NCI-H1105 treated with DMSO at 0.1 percent for 48 hours (cell line): Measurements from ENCODE around the gene RYR3.

Experiments
- DNase-seq: peaks from one replicate; lab custom pipeline; 2025; lab: John Stamatoyannopoulos, UW

Gene RYR3

DNA sequence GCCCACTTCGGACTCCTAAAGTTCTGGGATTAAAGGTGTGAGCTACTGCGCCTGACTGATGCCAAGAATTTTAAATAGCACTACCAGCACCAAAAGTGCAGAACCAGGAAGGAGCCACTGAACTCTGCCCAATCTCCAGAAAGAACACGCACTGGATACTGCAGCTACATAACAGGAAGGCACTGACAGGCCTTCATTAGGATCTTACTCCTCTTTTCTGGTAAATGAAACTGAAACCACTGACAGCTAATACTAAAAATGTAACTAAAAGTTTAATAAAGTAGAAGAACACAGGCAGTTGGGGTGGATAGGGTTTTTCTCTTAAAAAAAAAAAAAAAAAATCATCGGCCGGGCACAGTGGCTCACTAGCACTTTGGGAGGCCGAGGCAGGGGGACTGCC lies 583.4 kb downstream of the RYR3 start:
- DNase-seq = no peak

DNA sequence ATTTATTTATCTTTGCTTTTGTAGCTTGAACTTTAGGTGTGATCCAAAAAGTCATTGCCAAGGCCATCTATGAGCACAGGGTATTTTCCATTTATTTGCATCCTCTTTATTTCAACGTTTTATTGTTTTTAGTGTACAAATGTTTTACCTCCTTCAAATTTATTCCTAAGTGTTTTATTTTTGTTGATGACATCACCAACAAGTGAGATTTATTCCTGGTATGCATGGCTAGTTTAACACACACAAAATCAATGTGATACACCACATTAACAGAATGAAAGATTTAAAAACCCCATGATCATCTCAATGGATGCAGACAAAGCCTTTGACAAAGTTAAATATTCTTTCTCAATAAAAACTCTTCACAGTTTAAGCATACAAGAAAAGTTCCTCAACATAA lies 591.3 kb downstream of the RYR3 start:
- no peak for DNase-seq

DNA sequence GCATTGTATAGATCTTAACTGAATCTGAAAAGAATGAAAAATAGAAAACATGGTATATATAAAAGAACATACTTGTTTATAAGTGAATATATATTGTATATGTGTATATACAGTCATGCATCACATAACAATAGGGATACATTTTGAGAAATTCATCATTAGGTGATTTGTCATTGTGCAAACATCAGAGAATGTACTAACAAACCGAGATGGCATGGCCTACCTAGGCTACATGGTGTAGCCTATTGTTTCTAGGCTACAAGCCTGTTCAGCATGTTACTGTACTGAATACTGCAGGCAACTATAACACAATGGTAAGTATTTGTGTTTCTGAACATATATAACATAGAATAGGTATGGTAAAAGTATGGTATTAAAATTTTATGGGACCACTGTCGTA lies 592.9 kb downstream of the RYR3 start:
- no peak for DNase-seq

DNA sequence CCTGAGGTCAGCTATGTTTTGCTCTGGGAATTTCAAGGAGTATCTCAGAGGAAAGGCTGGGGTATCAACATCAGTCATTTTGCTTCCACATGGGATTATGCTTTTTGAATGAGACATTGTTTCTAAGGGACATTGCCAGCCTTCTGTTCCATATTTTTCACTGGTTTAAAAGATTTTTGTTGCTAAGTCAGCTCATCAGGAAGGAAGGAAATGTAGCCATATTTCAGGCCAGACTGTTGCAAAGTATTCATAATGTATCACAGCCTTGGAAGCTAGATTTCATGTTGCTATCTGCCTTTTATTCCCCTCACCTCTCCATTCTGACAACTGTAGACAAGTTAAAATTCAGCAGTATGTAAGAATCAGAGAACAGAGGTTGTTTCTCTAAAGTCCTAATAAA lies 596.6 kb downstream of the RYR3 start:
- DNase-seq = no peak

DNA sequence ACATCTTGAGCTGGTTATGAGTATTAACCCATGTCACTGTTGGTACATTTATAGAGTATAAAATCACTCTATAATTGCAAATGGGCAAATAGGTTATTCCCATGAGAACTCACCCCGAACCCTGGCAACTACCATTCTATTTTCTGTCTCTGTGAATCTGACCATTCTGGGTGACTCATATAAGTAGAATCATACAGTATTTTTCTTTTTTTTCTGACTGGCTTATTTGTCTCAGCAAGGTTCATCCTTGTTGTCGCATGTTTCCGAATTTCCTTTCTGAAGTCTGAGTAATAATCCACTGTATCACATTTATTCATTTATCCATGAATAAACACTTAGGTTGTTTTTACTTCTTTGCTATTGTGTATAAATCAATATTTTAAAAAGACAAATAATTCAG lies 597.6 kb downstream of the RYR3 start:
- no peak for DNase-seq

DNA sequence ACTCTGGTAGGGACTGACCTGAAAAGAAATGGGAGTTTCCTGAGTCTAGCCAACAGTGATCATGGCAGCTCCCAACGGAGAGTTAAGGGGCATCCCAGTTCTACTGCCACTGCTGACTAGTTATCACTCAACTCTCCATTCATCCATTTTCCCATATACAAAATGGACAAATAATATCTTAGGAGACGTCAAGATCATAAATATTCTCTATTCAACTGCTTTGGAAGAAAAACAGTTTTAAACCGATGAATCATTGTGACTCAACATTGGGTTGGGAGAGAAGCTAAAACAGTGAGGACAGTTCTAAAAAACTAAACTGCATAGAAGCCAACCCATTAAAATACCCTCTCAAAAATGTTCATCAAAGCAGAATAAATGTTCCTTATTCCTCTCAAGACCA lies 600.0 kb downstream of the RYR3 start:
- DNase-seq = no peak

DNA sequence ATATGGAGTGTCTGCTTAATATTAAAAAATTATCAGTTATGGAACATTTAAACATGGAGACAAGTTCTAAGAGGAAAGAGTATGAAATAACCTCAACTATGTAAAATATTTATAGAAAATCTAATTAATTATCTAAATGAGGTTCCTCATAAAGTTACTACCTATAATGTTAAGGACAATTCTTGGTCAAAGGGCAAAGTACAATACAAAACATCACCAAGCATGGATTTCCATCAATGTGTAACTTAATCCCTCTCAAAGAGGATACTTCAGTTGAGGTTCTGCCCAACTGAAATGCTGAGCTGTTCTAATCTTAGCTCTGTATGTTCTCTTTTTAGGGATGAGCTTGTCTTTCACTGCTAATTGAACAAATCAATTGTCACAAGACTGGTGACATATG lies 601.6 kb downstream of the RYR3 start:
- no peak for DNase-seq

DNA sequence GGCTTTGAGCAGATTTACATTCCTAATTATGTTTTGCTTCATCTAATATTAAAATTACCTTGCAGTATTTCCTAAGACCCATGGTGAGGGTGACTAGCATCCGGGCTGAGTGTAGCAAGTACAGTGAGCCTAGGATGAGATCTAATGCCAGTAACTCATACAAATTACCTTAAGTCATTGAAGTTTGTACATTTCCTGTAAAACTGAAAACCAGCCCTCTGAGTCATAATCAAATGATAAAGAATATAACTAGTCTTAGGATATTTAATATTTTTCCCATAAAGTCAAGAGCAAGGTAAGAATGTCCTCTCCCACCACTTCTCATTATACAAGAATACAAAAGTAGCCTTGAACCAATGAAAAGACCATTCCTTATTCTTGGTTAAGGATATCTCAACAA lies 602.7 kb downstream of the RYR3 start:
- DNase-seq = no peak
